Anterior cingulate cortex (tissue), 58 donors: Measurements from ENCODE around the gene AKAP13.
A peak's percentile ranks its signal among the peaks of the same experiment; 100 is the strongest.
"Not testable (repeated sequence)": the region's sequence is repeated elsewhere in the genome, so short reads cannot be mapped to it uniquely, and the experiment has no call there.

Experiments
- DNase-seq, 58 donors: peaks; one replicate each; lab custom pipeline; 2025; lab: John Stamatoyannopoulos, UW

AKAP13 gene

DNA sequence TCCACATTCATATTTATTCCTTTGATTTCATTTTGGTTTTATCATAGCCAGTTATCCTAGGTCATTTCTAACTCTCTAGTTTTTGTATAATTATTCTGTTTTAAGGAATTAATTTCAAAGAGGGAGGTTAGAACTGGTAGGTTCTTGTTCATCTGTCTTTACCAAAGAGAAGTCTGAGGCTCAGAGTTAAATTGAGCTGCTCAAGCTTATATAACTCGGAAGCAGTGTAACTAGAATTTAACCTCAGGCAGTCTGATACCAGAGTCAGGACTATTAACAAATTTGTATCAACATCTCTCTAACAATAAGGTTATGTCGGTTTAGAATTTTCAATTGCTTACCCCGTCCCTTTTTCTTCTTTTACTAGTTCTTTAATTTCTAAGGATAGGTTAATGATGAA lies 84.1 kb downstream of the AKAP13 start:
- no peak for DNase-seq

DNA sequence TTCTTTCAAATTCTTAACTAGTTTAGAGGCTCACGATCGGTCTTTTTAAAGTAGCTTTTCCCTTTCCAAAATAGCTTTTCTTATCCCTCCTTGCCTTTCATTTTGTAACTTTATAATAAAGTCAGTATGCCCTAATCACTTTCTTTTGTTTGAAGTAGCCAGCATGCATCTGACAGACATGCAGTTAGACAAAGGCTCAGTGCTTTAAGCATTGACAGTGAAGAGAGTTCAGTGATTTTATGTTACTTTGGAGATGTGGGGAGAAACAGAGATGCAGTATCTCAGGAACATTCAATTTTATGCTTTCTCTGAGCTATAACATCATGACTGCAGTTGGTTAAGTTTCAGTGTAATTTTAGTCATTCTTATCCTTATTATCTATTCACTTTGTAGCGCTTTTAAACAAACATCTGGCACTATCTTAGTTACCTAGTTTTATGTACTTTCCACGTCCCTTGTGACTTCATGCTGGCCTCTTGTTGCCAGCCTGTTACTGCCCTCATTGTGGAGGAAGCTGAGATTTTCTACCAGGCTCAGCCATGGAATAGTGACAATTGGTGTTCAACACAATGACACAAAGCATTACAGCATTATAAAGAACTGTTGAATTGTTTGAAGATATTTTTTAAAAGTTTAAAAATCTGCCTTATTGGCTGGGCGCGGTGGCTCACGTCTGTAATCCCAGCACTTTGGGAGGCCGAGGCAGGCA lies 90.3 kb downstream of the AKAP13 start:
- DNase-seq: no peak

DNA sequence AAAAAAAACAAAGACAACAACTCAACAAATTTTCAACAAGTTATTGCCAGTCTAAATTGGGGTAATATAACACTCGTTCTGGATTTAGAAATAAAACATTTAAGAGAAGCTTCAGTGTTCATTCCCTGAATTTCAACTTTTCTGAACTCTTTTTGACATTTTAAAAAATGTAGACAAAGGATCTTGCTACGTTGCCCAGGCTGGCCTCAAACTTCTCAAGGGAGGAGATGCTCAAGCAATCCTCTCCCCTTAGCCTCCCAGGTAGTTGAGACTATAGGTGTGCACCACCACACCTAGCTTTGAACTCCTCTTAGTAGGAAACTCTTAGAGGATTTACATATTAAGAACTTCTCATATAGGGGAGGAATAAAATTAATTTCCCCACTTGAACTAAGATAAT lies 91.9 kb downstream of the AKAP13 start:
- no peak for DNase-seq

DNA sequence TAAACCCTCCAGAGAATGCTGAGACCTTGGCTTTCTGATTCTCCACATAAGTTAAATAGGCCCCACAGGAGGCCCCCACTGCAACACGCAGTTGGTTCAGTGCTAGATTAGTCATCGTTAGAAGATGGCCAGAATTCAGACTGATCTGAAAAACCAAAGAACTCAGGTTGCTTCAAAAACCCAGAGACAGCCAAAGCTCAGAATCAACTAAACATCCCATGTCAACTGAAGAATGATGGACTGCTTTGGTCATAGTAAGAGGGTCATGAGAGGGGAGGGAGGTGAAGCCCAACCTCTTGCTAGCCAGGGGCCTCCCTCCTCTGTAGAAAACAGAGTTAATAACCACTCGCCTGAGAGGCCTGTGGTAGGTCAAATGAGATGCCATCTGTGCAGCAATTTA lies 93.1 kb downstream of the AKAP13 start:
- no peak for DNase-seq

DNA sequence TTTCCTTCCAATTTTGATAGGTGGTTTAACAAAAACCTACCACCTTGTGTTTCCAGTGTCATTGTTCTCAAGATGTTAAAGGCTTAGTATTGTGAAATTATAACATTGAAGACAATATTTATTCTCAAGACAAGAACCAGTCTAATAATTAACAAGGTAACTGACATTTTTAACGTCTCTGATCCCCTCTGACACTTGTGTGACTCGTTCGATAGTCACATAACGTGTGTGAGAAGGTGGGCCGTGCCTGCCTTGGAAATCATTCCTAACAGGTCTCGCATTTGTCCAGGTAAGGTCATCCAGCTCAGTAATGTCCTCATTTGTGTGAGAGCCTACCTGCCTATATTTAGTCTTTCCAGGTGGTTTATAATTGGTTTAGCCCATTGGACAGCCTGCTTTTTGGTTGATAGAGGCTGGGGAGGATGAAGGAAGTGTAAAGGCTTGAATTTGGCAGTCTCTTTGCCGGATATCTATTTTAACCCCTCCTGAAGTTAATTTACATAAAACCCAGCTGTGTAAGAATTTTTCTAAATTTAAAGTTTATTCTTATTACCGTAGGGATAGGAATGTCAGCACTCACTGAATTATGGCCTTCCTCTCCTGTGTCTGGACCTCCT lies 94.4 kb downstream of the AKAP13 start:
- DNase-seq: no peak

DNA sequence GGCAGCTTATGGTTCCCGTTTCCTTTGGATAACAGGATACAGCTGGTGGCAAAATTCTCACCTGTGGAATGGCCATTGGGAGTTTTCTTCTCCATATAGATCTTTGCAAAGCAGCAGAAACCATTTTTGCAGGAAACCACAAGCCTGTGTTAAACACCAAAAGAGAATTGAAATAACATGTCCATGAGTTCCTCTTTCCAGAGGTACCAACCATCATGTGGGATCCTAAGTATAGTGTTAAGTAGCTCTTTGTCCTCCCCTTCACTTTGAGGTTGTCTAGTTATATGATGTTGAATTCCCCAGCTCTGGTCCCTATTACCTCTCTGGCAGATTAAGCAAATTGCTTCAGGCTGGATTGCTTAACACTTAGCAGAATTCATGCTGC lies 94.9 kb downstream of the AKAP13 start:
- DNase-seq: peak in 1 of 58 donors; percentile 3

DNA sequence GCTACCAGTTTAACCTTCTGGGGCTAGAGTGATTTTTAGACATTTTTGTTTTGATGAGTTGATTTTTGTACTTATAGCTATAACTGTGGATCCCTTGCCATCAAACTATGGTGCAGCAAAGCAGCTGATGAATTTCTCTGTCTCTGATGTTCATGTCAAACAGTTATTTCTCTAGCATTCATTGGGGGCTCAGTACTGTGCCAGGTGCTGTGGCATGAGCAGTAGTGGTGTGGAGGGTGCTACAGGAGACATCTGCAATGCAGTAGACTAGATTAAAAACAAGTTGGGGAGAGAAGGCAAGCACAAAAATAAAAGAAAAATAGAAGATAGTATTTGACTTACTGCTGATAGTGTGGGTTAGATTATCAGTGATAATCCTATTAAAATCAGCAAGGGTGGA lies 95.3 kb downstream of the AKAP13 start:
- no peak for DNase-seq

DNA sequence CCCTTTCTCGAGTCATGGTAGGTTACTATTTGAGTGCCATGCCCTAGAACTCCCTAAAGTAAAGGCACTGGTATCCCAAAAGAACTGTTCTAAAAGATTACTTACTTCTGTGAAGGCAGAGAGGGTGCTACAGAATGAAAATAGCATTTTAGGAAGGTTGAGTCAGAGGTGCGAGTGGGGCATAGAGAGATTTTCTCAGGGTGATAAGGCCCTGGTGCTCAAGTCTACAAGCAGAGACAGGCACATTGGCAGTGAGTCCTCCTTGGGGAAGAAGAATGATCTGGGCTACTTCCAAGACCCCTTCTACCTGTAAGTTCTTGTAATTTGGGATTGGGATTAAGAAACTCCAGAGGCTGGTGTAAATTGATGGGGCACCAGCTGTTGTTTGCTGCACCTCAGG lies 96.7 kb downstream of the AKAP13 start:
- no peak for DNase-seq

DNA sequence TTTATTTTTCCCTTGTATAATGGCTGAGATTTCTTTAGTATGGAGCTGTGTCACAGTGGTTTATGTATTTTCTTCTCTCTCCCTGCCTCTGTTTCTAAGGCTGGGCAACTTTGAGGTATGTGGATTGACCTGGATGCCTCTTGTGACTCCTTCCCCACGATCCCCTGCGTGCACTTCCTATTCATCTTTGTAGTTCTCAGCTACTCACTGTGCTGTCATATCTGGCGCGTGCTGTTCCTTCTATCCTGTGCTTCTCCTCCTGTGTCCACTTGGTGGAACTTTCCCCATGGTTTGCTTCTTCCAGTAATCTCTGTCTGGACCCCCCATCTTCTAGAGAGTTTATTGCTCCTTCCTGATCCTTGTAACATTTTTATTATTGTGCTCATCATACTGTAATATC lies 97.3 kb downstream of the AKAP13 start:
- DNase-seq: no peak

DNA sequence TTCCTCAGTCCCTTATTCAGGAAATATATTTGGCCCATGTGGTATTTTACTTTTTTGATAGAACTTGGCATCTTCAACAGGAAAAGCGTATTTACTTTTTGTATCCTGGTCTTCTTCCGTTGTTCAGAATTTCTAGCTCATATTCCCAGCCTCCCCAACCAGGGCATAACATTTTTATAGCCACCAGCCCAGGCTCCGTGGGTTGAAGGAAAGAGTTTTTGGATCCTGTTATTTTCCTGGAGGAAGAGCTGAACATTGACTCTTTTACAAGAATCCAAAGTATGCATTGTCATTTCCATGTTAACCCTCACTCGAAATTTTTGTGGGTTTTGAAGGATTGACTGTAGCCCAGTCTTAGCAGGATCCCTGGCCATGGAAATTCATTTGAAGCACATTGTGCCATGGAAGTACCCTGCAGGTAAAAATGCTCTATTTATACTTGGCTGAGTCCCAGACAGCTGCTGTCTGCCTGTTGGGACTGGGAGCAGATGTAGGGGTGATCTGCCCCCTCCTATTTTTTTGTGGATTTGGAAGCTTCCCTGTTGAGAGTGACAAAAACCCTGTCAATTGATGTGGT lies 98.8 kb downstream of the AKAP13 start:
- DNase-seq: no peak

DNA sequence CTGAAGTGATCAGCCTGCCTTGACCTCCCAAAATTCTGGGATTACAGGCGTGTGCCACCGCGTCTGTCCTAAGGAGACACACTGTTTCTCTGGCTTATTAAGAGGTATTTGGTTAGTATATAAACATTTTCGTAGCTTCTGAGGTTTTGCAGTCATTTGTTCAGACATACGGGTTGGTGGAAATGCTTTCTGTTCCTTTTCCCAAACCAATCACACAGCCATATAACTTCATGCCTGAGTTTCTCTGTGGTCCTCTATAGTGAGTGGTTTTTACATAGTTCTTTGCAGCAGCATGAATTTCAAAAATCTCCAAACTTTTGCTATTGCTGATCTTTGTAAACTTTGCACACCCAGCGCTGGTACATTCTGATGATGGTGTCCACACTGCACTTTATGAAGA lies 100.5 kb downstream of the AKAP13 start:
- DNase-seq: no peak

DNA sequence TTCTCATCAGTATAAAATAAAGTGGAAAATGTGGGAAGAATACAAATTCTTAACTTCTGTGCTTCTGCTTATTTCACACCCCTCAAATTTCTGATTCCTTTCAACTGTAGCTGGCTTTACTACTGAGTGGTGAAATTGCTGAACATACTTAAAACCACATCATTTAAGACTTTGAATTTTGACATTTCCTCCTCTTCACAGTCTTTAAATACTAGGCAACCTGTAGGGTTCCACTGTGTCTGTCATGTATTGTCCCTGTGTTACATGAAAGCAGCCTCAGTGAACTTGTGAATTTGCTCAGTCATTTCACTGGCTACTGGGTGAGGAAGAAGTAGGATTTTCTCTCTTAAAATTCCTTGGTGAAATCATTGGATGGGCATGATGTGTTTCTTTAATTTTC lies 101.1 kb downstream of the AKAP13 start:
- not testable (repeated sequence) for DNase-seq

DNA sequence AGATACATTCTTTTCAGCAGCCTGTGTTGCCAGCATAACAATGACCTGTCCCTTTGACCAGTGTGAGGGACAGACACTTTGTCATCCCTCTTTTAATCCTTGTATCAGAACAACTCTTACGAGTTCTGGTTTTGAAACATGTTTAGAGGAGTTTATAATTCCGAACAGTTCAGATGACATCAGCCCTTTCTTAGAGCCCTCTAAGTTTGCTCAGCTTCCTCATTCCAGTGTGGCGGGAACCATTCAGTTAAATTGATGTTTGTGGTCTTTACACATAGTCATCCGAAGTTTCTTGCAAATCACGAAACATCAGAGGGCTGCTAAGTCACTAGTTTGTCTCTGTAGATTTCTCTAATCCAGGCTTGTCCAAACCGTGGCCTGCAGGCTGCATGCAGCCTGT lies 102.5 kb downstream of the AKAP13 start:
- DNase-seq: no peak

DNA sequence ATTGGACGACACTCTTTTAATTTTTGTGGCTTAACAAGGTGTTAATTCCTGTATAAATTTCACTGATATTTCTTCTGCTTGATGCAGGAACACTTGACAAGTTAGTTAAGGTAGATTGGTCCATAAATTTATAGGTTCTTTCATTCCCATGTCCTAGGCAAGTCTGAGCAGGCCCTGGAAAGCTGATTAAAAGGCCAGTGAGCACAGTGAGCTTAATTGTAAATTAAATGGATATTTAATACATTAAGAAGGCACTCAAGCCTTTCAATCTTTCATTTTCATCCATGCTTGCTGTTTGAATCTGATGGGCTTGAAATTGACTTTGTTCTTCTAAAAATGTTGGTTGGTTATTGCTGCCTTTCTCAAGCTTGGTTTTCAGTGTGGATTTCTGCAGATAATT lies 103.6 kb downstream of the AKAP13 start:
- not testable (repeated sequence) for DNase-seq

DNA sequence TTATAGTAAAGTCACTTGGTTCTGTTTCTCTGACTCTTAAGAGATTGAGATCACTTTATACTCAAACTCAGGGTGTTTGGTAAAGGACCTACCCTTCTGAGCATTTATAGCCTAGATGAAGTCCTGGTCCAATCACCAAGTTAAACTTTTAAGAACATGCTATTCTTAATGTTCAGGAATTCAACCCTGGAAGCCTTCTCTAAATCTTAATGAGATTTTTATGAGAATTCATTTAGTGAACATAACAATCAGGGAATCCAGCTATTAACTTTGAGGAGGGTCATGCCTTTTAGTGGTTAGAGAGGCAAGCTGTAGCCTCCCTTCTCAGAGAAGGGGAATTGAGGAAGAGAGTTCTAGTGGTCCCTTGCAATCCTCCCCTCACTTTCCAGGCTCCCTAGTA lies 104.5 kb downstream of the AKAP13 start:
- not testable (repeated sequence) for DNase-seq

DNA sequence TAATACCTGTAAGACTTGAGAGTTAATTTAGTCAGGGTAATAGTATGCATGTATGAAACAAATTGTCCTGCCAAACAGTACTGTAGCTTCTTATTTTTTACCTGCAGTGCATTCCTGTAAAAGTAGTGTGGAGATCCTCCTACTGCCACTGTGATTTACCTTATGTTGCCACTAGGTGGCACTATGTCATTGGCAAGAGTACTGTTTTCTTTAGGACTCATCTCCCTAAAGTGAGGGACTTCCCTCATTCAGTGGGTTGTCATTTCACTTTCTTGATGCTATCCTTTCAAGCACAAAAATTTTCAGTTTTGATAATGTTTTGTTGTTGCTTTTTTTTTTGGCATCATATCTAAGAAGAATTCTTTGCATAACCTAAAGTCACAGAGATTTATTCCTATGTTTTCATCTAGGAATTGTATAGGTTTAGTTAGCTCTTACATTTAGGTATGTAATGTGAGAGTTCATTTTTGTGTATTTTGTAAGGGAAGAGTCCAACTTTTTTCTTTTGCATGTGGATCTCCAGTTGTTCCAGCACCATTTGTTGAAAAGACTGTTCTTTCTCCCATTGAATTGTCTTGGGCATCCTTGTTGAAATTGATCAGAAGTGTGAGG lies 105.7 kb downstream of the AKAP13 start:
- DNase-seq: peak in 35 of 58 donors; percentile 0 to 74 (median 14)

DNA sequence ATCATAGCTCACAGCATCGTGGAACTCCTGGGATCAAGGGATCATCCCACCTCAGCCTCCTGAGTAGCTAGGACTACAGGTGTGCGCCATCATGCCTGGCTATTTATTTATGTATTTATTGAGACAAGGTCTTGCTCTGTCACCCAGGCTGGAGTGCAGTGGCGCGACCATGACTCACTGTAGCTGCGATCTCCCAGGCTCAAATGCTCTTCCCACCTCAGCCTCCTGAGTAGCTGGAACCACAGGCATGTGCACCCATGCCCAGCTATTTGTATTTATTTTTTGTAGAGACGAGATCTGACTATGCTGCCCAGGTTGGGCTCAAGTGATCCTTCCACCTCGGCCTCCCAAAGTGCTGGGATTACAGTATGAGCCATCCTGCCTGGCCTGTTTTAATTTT lies 107.4 kb downstream of the AKAP13 start:
- not testable (repeated sequence) for DNase-seq

DNA sequence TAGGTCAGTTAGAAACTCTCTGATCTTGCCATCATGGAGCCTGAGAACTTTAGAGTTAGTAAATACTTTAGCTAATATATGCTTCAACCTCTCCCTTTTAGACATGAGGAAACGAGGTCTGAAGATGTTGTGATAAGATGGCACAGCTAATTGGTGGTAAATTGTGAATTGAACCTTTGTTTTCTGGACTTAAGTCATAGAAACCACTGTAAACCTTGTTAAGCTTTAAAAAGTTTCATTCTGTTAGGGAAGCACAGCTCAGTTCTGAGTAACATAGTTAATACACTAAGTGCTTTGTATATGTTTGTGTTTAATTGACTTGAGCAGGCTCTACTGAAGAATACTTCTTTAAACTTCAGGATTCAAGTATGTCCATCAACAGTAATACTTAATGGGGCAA lies 108.6 kb downstream of the AKAP13 start:
- no peak for DNase-seq

DNA sequence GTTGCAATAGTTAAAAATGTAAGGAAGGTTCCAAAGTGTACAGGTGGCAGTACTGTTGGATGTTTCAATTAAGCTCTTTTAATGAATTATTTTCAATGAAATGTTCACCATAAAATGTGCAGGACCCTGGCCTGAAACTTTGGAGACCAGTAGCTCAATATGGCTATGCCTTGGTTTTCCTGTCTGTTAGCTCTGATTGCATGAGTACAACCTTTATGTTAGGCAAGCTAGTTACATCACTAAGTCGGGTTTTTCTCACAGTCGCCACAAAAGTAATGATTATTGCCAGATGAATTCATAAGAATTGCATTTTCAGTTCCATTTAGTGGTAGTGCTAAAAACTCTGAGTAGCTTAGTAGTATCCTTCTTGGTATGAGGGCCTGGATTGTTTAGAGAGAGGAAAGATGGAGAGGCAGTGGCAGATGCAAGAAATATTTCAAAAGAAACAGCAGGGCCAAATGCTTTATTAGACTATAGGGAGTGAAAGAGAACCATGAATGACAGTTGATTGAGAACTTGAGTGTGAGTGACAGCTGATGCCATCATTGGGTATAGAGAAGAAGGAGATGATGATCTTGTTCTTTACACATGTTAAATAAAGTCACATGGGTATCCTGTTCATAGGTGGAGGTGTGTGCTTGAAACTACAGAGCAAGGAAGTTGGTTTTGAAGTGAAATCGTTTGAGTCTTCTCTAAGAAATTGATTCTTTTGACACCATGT lies 109.5 kb downstream of the AKAP13 start:
- no peak for DNase-seq

DNA sequence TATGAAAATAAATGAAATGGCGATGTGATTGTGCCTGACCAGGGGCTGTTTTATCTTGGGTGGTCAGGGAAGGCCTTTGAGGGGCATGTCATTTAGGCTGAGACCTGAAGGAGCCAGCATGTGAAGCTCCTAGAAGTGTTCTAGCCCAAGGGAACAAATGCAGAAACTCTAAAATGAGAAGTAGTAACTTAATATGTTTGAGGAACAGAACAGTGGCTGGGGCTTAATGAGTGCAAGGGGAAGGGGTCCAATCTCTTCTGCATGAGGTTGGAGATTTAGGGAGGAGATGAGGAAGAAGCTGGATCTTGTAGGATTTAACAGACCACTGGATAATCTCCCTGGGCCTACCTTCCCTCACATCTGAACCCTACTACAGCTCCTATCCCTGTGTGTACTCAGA lies 110.5 kb downstream of the AKAP13 start:
- no peak for DNase-seq

DNA sequence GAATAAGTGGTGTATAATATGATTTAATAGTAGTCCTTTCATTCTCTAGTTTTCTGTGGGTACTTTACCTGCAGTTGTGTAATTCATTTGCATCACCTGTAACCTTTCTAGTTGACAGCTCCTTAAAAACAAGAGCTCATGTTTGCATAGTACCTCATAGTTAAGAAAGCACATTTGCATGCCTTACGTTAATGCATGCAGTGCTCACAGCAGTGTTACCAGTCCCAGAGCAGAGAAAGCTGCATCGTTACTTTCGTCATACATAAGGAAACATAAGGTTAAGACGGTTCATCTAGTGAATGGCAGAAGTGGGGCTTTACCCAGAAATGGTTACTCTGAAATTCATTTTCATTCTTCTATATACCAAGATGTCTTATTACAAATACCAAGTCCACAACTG lies 111.3 kb downstream of the AKAP13 start:
- no peak for DNase-seq
